22Rv1 (cell line): ENCODE results near the gene SMTNL2.

Experiments
- ZFX ChIP-seq: fragments of 450-650 bp; IDR thresholded peaks from 2 replicates; pipeline ENCODE4 v1.6.1; 2017; ENCODE audit warnings: antibody characterized with exemption, borderline replicate concordance
- TF ChIP-seq, protein P1 (sequence below): fragments of 450-650 bp; IDR thresholded peaks from 2 replicates; pipeline ENCODE4 v1.5.1; 2017; ENCODE audit warnings: mild to moderate bottlenecking

DNA sequence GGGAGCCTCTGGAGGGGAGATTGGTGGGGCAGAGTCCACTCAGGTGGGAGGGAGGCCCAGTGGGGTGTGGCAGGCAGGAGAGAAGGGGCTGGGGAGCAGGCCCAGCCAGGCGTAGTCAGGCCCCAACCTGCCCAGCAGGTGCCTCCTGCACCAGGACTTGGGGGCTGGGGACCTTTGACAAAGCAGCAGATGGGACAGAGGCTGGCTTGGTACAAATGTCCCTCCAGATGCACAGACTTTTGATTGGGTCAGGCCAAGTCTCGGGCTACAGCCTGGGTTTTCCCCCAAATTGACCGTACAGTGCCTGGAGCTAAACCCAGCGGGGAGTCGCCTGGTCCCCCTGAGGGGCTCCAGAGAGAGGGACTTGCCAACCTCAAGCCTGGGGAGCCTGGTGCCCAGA lies 24.4 kb upstream of the SMTNL2 start:
- TF ChIP-seq, protein P1, sequence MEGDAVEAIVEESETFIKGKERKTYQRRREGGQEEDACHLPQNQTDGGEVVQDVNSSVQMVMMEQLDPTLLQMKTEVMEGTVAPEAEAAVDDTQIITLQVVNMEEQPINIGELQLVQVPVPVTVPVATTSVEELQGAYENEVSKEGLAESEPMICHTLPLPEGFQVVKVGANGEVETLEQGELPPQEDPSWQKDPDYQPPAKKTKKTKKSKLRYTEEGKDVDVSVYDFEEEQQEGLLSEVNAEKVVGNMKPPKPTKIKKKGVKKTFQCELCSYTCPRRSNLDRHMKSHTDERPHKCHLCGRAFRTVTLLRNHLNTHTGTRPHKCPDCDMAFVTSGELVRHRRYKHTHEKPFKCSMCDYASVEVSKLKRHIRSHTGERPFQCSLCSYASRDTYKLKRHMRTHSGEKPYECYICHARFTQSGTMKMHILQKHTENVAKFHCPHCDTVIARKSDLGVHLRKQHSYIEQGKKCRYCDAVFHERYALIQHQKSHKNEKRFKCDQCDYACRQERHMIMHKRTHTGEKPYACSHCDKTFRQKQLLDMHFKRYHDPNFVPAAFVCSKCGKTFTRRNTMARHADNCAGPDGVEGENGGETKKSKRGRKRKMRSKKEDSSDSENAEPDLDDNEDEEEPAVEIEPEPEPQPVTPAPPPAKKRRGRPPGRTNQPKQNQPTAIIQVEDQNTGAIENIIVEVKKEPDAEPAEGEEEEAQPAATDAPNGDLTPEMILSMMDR = no peak
- TF ChIP-seq ZFX = no peak
